ENCODE measurements around the gene KDF1. TPM values are rescaled to one million over a fixed set of nuclear protein-coding genes. Genes with fewer than 3 reads are reported as not detected.

Gene KDF1
- total and polyA plus RNA-seq, 2 of the 13 experiments (the other 11 are each of a cell fraction or from before 2014, with no cell fraction given), result 1.9 to 4.9 TPM

- TF ChIP-seq, protein P1, sequence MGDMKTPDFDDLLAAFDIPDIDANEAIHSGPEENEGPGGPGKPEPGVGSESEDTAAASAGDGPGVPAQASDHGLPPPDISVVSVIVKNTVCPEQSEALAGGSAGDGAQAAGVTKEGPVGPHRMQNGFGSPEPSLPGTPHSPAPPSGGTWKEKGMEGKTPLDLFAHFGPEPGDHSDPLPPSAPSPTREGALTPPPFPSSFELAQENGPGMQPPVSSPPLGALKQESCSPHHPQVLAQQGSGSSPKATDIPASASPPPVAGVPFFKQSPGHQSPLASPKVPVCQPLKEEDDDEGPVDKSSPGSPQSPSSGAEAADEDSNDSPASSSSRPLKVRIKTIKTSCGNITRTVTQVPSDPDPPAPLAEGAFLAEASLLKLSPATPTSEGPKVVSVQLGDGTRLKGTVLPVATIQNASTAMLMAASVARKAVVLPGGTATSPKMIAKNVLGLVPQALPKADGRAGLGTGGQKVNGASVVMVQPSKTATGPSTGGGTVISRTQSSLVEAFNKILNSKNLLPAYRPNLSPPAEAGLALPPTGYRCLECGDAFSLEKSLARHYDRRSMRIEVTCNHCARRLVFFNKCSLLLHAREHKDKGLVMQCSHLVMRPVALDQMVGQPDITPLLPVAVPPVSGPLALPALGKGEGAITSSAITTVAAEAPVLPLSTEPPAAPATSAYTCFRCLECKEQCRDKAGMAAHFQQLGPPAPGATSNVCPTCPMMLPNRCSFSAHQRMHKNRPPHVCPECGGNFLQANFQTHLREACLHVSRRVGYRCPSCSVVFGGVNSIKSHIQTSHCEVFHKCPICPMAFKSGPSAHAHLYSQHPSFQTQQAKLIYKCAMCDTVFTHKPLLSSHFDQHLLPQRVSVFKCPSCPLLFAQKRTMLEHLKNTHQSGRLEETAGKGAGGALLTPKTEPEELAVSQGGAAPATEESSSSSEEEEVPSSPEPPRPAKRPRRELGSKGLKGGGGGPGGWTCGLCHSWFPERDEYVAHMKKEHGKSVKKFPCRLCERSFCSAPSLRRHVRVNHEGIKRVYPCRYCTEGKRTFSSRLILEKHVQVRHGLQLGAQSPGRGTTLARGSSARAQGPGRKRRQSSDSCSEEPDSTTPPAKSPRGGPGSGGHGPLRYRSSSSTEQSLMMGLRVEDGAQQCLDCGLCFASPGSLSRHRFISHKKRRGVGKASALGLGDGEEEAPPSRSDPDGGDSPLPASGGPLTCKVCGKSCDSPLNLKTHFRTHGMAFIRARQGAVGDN (CRISPR knock-in tag; IDR thresholded peaks at IDR 0.05), result no peak; the same call in 1 of the 2 replicates
- TF ChIP-seq, protein P2, sequence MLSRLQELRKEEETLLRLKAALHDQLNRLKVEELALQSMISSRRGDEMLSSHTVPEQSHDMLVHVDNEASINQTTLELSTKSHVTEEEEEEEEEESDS (CRISPR knock-in tag; IDR thresholded peaks at IDR 0.05; ENCODE audit: borderline replicate concordance), result 0 out of 2 replicates have a peak, but pooled peaks have one; percentile 3
- no peak for TF ChIP-seq ZNF660 (CRISPR knock-in tag; IDR thresholded peaks at IDR 0.05; ENCODE audit: borderline replicate concordance, low read depth)
- no peak for TF ChIP-seq ZNF550 (CRISPR knock-in tag; IDR thresholded peaks at IDR 0.05; ENCODE audit: borderline replicate concordance)
- TF ChIP-seq ZSCAN22 (CRISPR knock-in tag; IDR thresholded peaks at IDR 0.05), result no peak
- no peak for TF ChIP-seq EED (CRISPR knock-in tag; IDR thresholded peaks at IDR 0.05)
- no peak for TF ChIP-seq HMGA1 (CRISPR knock-in tag; conservative IDR thresholded peaks at IDR 0.05)
- peak; percentile 5; the same call in 1 of the 2 replicates for TF ChIP-seq ZMYM2 (CRISPR knock-in tag; IDR thresholded peaks at IDR 0.05)
- peak; percentile 96 for TF ChIP-seq MEF2D (CRISPR knock-in tag; IDR thresholded peaks at IDR 0.05)
- peak; percentile 57 for TF ChIP-seq ZFX (CRISPR knock-in tag; IDR thresholded peaks at IDR 0.05; ENCODE audit: low read depth)
- 0 out of 2 replicates have a peak, but pooled peaks have one; percentile 53 for TF ChIP-seq ZNF557 (CRISPR knock-in tag; IDR thresholded peaks at IDR 0.05)
- peak; percentile 60; the same call in 1 of the 2 replicates for TF ChIP-seq JUN (CRISPR knock-in tag; IDR thresholded peaks at IDR 0.05)
- TF ChIP-seq ARID2 (CRISPR knock-in tag; IDR thresholded peaks at IDR 0.05; ENCODE audit: borderline replicate concordance), result no peak
- TF ChIP-seq ZFP36 (IDR thresholded peaks at IDR 0.05; ENCODE audit: borderline replicate concordance, low read depth, low read length, partially characterized antibody), result no peak
- TF ChIP-seq, protein P3, sequence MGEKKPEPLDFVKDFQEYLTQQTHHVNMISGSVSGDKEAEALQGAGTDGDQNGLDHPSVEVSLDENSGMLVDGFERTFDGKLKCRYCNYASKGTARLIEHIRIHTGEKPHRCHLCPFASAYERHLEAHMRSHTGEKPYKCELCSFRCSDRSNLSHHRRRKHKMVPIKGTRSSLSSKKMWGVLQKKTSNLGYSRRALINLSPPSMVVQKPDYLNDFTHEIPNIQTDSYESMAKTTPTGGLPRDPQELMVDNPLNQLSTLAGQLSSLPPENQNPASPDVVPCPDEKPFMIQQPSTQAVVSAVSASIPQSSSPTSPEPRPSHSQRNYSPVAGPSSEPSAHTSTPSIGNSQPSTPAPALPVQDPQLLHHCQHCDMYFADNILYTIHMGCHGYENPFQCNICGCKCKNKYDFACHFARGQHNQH (CRISPR knock-in tag; IDR thresholded peaks at IDR 0.05), result peak; percentile 82; the same call in 1 of the 2 replicates
- TF ChIP-seq ETV6 (CRISPR knock-in tag; conservative IDR thresholded peaks at IDR 0.05), result no peak
- peak; percentile 35; the same call in 1 of the 2 replicates for TF ChIP-seq ZBTB3 (CRISPR knock-in tag; IDR thresholded peaks at IDR 0.05; ENCODE audit: borderline replicate concordance, low read depth)
- TF ChIP-seq DMAP1 (CRISPR knock-in tag; IDR thresholded peaks at IDR 0.05), result no peak
- TF ChIP-seq TBX3 (IDR thresholded peaks at IDR 0.05; ENCODE audit: borderline replicate concordance), result 0 out of 2 replicates have a peak, but pooled peaks have one; percentile 56
- TF ChIP-seq NFYB (CRISPR knock-in tag; IDR thresholded peaks at IDR 0.05), result no peak
- no peak for TF ChIP-seq HNRNPUL1 (IDR thresholded peaks at IDR 0.05; ENCODE audit: low read depth, low read length)
- no peak for TF ChIP-seq GABPA (IDR thresholded peaks at IDR 0.05; ENCODE audit: low read depth, low read length)
- TF ChIP-seq GABPA (CRISPR knock-in tag; IDR thresholded peaks at IDR 0.05; ENCODE audit: low read depth), result peak; percentile 72; the same call in 1 of the 2 replicates
- peak; percentile 76 for TF ChIP-seq ELF3 (CRISPR knock-in tag; IDR thresholded peaks at IDR 0.05)
- no peak; the same call in 1 of the 2 replicates for TF ChIP-seq ZSCAN21 (CRISPR knock-in tag; IDR thresholded peaks at IDR 0.05; ENCODE audit: borderline replicate concordance)
- TF ChIP-seq SNAI1 (CRISPR knock-in tag; IDR thresholded peaks at IDR 0.05; ENCODE audit: borderline replicate concordance), result peak; percentile 81; the same call in 1 of the 2 replicates
These were observed 49.7 kb downstream of the KDF1 start (continued) for GRCh38 chr1:26910343-26911160.
